Keratinocyte (primary cell): ENCODE results near the gene EXOSC5. TPM values are rescaled to one million over a fixed set of nuclear protein-coding genes. Genes with fewer than 3 reads are reported as not detected.

Experiments
- DNase-seq: peaks from one replicate; pipeline ENCODE4 v3.0.0-alpha.2; 2011; ENCODE audit warnings: low read depth, missing footprints, low spot score
- FAIRE-seq: peaks from 2 replicates; lab custom pipeline; 2011; peaks lifted over from hg19 to GRCh38; lab: Jason Lieb, UNC
- H2AFZ ChIP-seq: 2 replicates; pipeline ENCODE4 v1.6.0; 2012; ENCODE audit warnings: low read length, control low read depth, inconsistent platforms; ENCODE audit not compliant: control insufficient read depth
- H3K27ac ChIP-seq: 2 replicates; pipeline ENCODE4 v1.5.1; 2011; ENCODE audit warnings: low read length; ENCODE audit not compliant: control insufficient read depth, insufficient read depth
- H3K27me3 ChIP-seq: 3 replicates; pipeline ENCODE4 v1.6.0; 2011; ENCODE audit warnings: low read length; ENCODE audit not compliant: control insufficient read depth, insufficient read depth; ENCODE audit errors: extremely low read depth
- H3K36me3 ChIP-seq, 2 experiments: 2 replicates in 1 of 2; 3 replicates in 1 of 2; pipeline ENCODE4 v1.5.1; 2011; ENCODE audit warnings: low read length in 2 of 2, mild to moderate bottlenecking in 1 of 2; ENCODE audit not compliant: control insufficient read depth in 2 of 2, insufficient read depth in 2 of 2; ENCODE audit errors: extremely low read depth in 1 of 2
- H3K4me1 ChIP-seq: 3 replicates; pipeline ENCODE4 v1.5.1; 2011; ENCODE audit warnings: low read length; ENCODE audit not compliant: control insufficient read depth, insufficient read depth; ENCODE audit errors: extremely low read depth
- H3K4me2 ChIP-seq: 3 replicates; pipeline ENCODE4 v1.6.0; 2011; ENCODE audit warnings: low read depth, low read length; ENCODE audit not compliant: control insufficient read depth, insufficient read depth; ENCODE audit errors: extremely low read depth
- H3K4me3 ChIP-seq, 3 experiments: fragments of 200-600 bp in 1 of 3; sonication (generic) in 1 of 3; 2 replicates in 2 of 3; 3 replicates in 1 of 3; pipeline ENCODE4 v1.5.1; 2011 to 2016; ENCODE audit warnings: low read length in 3 of 3, mild to moderate bottlenecking in 3 of 3, control low read depth in 2 of 3, inconsistent platforms in 1 of 3, low read depth in 1 of 3, mixed read lengths in 1 of 3, mixed run types in 1 of 3, moderate library complexity in 1 of 3; ENCODE audit not compliant: control insufficient read depth in 2 of 3, insufficient read depth in 2 of 3; ENCODE audit errors: extremely low read depth in 1 of 3
- H3K79me2 ChIP-seq: 2 replicates; pipeline ENCODE4 v1.6.0; 2012; ENCODE audit warnings: low read length; ENCODE audit not compliant: control insufficient read depth, insufficient read depth
- H3K9ac ChIP-seq: 3 replicates; pipeline ENCODE4 v1.6.0; 2011; ENCODE audit warnings: low read length; ENCODE audit not compliant: control insufficient read depth, insufficient read depth; ENCODE audit errors: extremely low read depth
- H3K9me1 ChIP-seq: 3 replicates; pipeline ENCODE4 v1.6.0; 2011; ENCODE audit warnings: low read length; ENCODE audit not compliant: control insufficient read depth, insufficient read depth; ENCODE audit errors: extremely low read depth
- H3K9me3 ChIP-seq: 2 replicates; pipeline ENCODE4 v1.5.1; 2012; ENCODE audit warnings: low read depth, low read length; ENCODE audit not compliant: control insufficient read depth
- H4K20me1 ChIP-seq: 3 replicates; pipeline ENCODE4 v1.6.0; 2011; ENCODE audit warnings: low read length; ENCODE audit not compliant: control insufficient read depth, insufficient read depth; ENCODE audit errors: extremely low read depth
- CTCF ChIP-seq, 3 experiments: IDR thresholded peaks in 1 of 3; conservative IDR thresholded peaks in 1 of 3; optimal IDR thresholded peaks in 1 of 3; 2 replicates in 2 of 3; 3 replicates in 1 of 3; pipeline versions ENCODE3 to v1.5.1; 2011; ENCODE audit warnings: low read length in 3 of 3, mild to moderate bottlenecking in 3 of 3, moderate library complexity in 2 of 3, control low read depth in 1 of 3, inconsistent platforms in 1 of 3; ENCODE audit not compliant: insufficient read depth in 2 of 3; ENCODE audit errors: extremely low read depth in 1 of 3
- EZH2 ChIP-seq: IDR thresholded peaks from one replicate; pipeline ENCODE4 v1.6.1; 2012; ENCODE audit warnings: inconsistent platforms, mild to moderate bottlenecking, low read length, moderate library complexity
- dilution Hi-C: fragments of 300-500 bp; cut with MboI; formaldehyde crosslinking; loops from one replicate; pipeline ENCODE4 v1.7.0; 2020; ENCODE audit warnings: low sequenced_read_pairs; ENCODE audit not compliant: extremely low pct_ligation_motif_present
- polyA plus RNA-seq, 5 experiments: library from polyadenylated mRNA; depleted of rRNA in 3 of 5; stranded (reverse) in 3 of 5; stranded (forward) in 1 of 5; unstranded in 1 of 5; fragments of >200 nt; gene quantifications; 1 replicate in 1 of 5; 2 replicates in 3 of 5; 3 replicates in 1 of 5; pipeline versions ENCODE4 v1.2.1 to v1.2.3, GENCODE V29; 2011 to 2012; ENCODE audit warnings: missing spikeins in 2 of 5, low read depth in 1 of 5, low replicate concordance in 1 of 5

Gene EXOSC5
- polyA plus RNA-seq, 1 donor (not counting 4 experiments of a cell fraction or from before 2014, with no cell fraction given), result 12.5 TPM

- no peaks in the 10 kb centered on the region for H3K27me3 ChIP-seq
- peaks cover 14 to 15% of the 10 kb centered on the region in 2 experiments for H3K36me3 ChIP-seq
- DNase-seq, result no peak
Measured at GRCh38 chr19:41431426-41432386, 34.5 kb upstream of the EXOSC5 start.

GRCh38 chr19:41430922-41431321 is 33.8 kb upstream of the EXOSC5 start:
- Histone ChIP-seq H4K20me1 (no peaks in the 10 kb centered on the region), H3K79me2 (peaks cover 1% of the 10 kb centered on the region), H3K4me3 (no peak overlapping the region), H3K4me1 (peaks cover 17% of the 10 kb centered on the region), H3K27ac (no peak overlapping the region), H3K9ac (no peak overlapping the region), H3K9me1 (no peaks in the 10 kb centered on the region), H3K27me3 (no peaks in the 10 kb centered on the region), H3K36me3 (peaks cover 14 to 16% of the 10 kb centered on the region in 2 experiments), H2AFZ (no peak overlapping the region), H3K4me2 (no peak overlapping the region), H3K9me3 (no peaks in the 10 kb centered on the region)
- DNase-seq (no peak), FAIRE-seq (no peak)
- TF ChIP-seq EZH2, result no peak
- TF ChIP-seq CTCF (optimal IDR thresholded peaks at IDR 0.05 in 1 of 3, IDR thresholded peaks at IDR 0.05 in 1 of 3, conservative IDR thresholded peaks at IDR 0.05 in 1 of 3; ENCODE audit: extremely low read depth in 1 of 3, insufficient read depth in 2 of 3, low read length in 3 of 3), result no peak
- dilution Hi-C loops, result no loop called here

More at GRCh38 chr19:41431426-41432386, 34.5 kb upstream of the EXOSC5 start:
- H2AFZ ChIP-seq, result no peak overlapping the region
- no peaks in the 10 kb centered on the region for H3K9me3 ChIP-seq
- peak; percentile 26 to 41 (median 38) for TF ChIP-seq CTCF (optimal IDR thresholded peaks at IDR 0.05 in 1 of 3, IDR thresholded peaks at IDR 0.05 in 1 of 3, conservative IDR thresholded peaks at IDR 0.05 in 1 of 3; ENCODE audit: extremely low read depth in 1 of 3, insufficient read depth in 2 of 3, low read length in 3 of 3)
- no peak for TF ChIP-seq EZH2
- no peak overlapping the region for H3K4me3 ChIP-seq
- H3K9me1 ChIP-seq, result no peaks in the 10 kb centered on the region
- dilution Hi-C loops, result no loop called here
- peaks cover 16% of the 10 kb centered on the region for H3K4me1 ChIP-seq
- no peak overlapping the region for H3K9ac ChIP-seq
- no peak overlapping the region for H3K4me2 ChIP-seq
- FAIRE-seq, result no peak
- H3K27ac ChIP-seq, result no peak overlapping the region
- no peaks in the 10 kb centered on the region for H4K20me1 ChIP-seq
- H3K79me2 ChIP-seq, result peaks cover 3% of the 10 kb centered on the region
